ENCODE data around the gene EXOC3.

DNA sequence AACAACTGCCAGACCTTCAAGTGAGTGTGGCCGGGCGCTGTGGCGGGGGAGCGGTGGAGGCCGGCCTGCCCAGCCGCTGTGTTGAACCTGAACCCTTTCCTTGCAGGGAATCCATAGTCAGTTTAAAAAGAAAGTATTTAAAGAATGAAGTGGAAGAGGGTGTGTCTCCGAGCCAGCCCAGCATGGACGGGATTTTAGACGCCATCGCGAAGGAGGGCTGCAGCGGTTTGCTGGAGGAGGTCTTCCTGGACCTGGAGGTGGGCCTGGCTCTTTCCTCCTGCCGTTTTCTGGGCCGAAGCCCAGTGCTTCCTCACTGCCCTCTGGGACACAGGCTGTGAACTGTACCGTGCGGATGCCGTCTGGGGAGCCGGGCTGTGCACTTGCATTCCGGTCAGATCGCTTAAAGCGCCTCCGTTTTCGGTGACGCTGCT, 19.1 kb downstream of the EXOC3 start:
- TF ChIP-seq CTCF (IDR thresholded peaks at IDR 0.05) (no peak), EP300 (IDR thresholded peaks at IDR 0.05) (no peak)

Data from sigmoid colon (tissue), 4 donors.